Measurements from ENCODE around the gene SIAH2. TPM values are rescaled to one million over a fixed set of nuclear protein-coding genes. Genes with fewer than 3 reads are reported as not detected.
A peak's percentile ranks its signal among the peaks of the same experiment; 100 is the strongest.

Gene SIAH2
- total and polyA plus RNA-seq, 9 donors, result 18.0 to 98.7 (median 37.1) TPM

GRCh38 chr3:150721285-150722130 lies 41.5 kb downstream of the SIAH2 start:
- Histone ChIP-seq H3K9me3 (no peaks in the 10 kb centered on the region), H3K27me3 (no peaks in the 10 kb centered on the region), H3K4me3 (peak overlapping the region; percentile 0), H3K36me3 (no peaks in the 10 kb centered on the region), H3K4me1 (ENCODE audit: insufficient read depth) (no peaks in the 10 kb centered on the region), H3K27ac (no peak overlapping the region)
- WGBS, 3 donors, result 14 to 16% (median 14%) methylated on average over 13 of the region's 13 CpGs
- TF ChIP-seq, protein P1, sequence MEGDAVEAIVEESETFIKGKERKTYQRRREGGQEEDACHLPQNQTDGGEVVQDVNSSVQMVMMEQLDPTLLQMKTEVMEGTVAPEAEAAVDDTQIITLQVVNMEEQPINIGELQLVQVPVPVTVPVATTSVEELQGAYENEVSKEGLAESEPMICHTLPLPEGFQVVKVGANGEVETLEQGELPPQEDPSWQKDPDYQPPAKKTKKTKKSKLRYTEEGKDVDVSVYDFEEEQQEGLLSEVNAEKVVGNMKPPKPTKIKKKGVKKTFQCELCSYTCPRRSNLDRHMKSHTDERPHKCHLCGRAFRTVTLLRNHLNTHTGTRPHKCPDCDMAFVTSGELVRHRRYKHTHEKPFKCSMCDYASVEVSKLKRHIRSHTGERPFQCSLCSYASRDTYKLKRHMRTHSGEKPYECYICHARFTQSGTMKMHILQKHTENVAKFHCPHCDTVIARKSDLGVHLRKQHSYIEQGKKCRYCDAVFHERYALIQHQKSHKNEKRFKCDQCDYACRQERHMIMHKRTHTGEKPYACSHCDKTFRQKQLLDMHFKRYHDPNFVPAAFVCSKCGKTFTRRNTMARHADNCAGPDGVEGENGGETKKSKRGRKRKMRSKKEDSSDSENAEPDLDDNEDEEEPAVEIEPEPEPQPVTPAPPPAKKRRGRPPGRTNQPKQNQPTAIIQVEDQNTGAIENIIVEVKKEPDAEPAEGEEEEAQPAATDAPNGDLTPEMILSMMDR (IDR thresholded peaks at IDR 0.05), result peak; percentile 60 to 93 (median 90)
- no peak for TF ChIP-seq POLR2A (IDR thresholded peaks at IDR 0.05)
- intact Hi-C loops (cut with DNase I), result loop anchor here (2.0 to 10.0 kb wide), 7 partner anchors 53 to 426 kb away; no protein-coding TSS in a partner anchor
- no peak for DNase-seq

DNA sequence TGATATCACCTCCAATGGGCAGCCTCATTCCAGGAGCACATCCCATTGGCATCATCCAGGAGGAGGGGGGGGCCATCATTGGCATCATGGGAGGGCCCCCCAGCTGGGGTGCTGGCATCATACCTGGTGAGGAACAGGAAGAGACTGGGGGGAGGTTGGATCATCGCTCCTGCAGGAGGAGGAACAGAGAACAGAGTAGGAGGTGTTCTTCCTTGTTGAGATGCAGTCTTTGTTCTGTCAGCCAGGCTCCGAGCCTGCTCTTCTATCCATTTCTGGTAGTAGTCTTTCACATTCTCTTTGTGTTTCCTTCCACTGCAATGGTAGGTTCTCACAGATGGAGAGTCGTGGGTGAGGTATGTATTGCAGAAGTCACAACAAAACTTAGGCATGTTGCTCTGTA lies 42.5 kb downstream of the SIAH2 start:
- Histone ChIP-seq H3K27ac (no peak overlapping the region), H3K36me3 (no peaks in the 10 kb centered on the region), H3K9me3 (no peaks in the 10 kb centered on the region), H3K4me3 (no peak overlapping the region), H3K27me3 (no peaks in the 10 kb centered on the region), H3K4me1 (ENCODE audit: insufficient read depth) (no peaks in the 10 kb centered on the region)
- no peak for DNase-seq
- TF ChIP-seq, protein P1 (IDR thresholded peaks at IDR 0.05), result no peak
- no peak for TF ChIP-seq POLR2A (IDR thresholded peaks at IDR 0.05)
- no peak for TF ChIP-seq EP300 (IDR thresholded peaks at IDR 0.05)
- intact Hi-C loops (cut with DNase I), result loop anchor here (2.0 to 10.0 kb wide), 7 partner anchors 54 to 427 kb away; no protein-coding TSS in a partner anchor
- 65 to 67% (median 66%) methylated on average over 3 of the region's 3 CpGs for WGBS, 3 donors

- intact Hi-C loops (cut with DNase I), result no loop called here
- no peaks in the 10 kb centered on the region for H3K9me3 ChIP-seq
- WGBS, 3 donors, result 96 to 97% (median 97%) methylated on average over 2 of the region's 2 CpGs
- no peaks in the 10 kb centered on the region for H3K27me3 ChIP-seq
- H3K27ac ChIP-seq, result no peak overlapping the region
- DNase-seq, result no peak
- TF ChIP-seq, protein P1 (IDR thresholded peaks at IDR 0.05), result no peak
- no peak for TF ChIP-seq EP300 (IDR thresholded peaks at IDR 0.05)
- TF ChIP-seq POLR2A (IDR thresholded peaks at IDR 0.05), result no peak
- no peaks in the 10 kb centered on the region for H3K4me1 ChIP-seq (ENCODE audit: insufficient read depth)
- no peaks in the 10 kb centered on the region for H3K36me3 ChIP-seq
- H3K4me3 ChIP-seq, result no peak overlapping the region
Observed at GRCh38 chr3:150710097-150710496, 52.9 kb downstream of the SIAH2 start.

- H3K27ac ChIP-seq, result peak within 1 kb of the TSS; percentile 35 to 73
- H3K4me3 ChIP-seq, result peak within 1 kb of the TSS; percentile 50
- H3K9me3 ChIP-seq, result no peaks in the 10 kb centered on the region
- WGBS, 3 donors, result 0 to 1% (median 1%) methylated on average over 35 of the region's 35 CpGs
- no peaks in the 10 kb centered on the region for H3K27me3 ChIP-seq
- no peaks in the 10 kb centered on the region for H3K36me3 ChIP-seq
- TF ChIP-seq POLR2A (IDR thresholded peaks at IDR 0.05) (peak; percentile 46), EP300 (IDR thresholded peaks at IDR 0.05) (no peak)
- TF ChIP-seq, protein P1 (IDR thresholded peaks at IDR 0.05), result peak in 1 of 3 donors; percentile 30
- intact Hi-C loops (cut with DNase I), result no loop called here
- H3K4me1 ChIP-seq (ENCODE audit: insufficient read depth), result no peaks in the 10 kb centered on the region
- peak; percentile 90 to 95 (median 91) for DNase-seq
Observed at GRCh38 chr3:150703756-150704344, 59.1 kb downstream of the SIAH2 start, which contains the start of gene ERICH6. TSS of gene ERICH6 (minus strand) at chr3:150703920. CDS start at chr3:150703898, 22 bp downstream.

Measured in ovary (tissue), 9 donors.